Endothelial cell of umbilical vein (primary cell): ENCODE results near the gene STX1A.

Experiments used
- CTCF ChIP-seq, 2 donors: IDR thresholded peaks; 1 replicate in 1 of 2; 2 replicates in 1 of 2; pipeline ENCODE4 v1.5.1; 2011; ENCODE audit warnings: low read length in 2 of 2, mild to moderate bottlenecking in 2 of 2, moderate library complexity in 2 of 2, control low read depth in 1 of 2, inconsistent platforms in 1 of 2, low read depth in 1 of 2; ENCODE audit not compliant: insufficient read depth in 1 of 2; ENCODE audit errors: extremely low read depth in 1 of 2
- EZH2 ChIP-seq: IDR thresholded peaks from 2 replicates; pipeline ENCODE4 v1.6.1; 2012; ENCODE audit warnings: borderline replicate concordance, low read depth, mild to moderate bottlenecking, moderate library complexity, low read length, inconsistent platforms; ENCODE audit not compliant: severe bottlenecking
- FOS ChIP-seq: IDR thresholded peaks from 2 replicates; pipeline ENCODE4 v1.6.1; 2011; ENCODE audit warnings: mild to moderate bottlenecking, low read length, moderate library complexity, borderline replicate concordance; ENCODE audit not compliant: insufficient read depth
- GATA2 ChIP-seq: IDR thresholded peaks from 2 replicates; pipeline ENCODE4 v1.7.0; 2011; ENCODE audit warnings: low read depth, mild to moderate bottlenecking, moderate library complexity, mixed read lengths, low read length; ENCODE audit not compliant: insufficient read length, insufficient read depth
- JUN ChIP-seq: IDR thresholded peaks from 2 replicates; pipeline ENCODE4 v1.6.1; 2011; ENCODE audit warnings: borderline replicate concordance, low read depth; ENCODE audit not compliant: insufficient read length, insufficient read depth
- MAX ChIP-seq: IDR thresholded peaks from 2 replicates; pipeline ENCODE4 v1.6.1; 2011; ENCODE audit not compliant: insufficient read depth, insufficient read length
- MYC ChIP-seq: IDR thresholded peaks from one replicate; pipeline ENCODE4 v1.6.1; 2011; ENCODE audit warnings: mild to moderate bottlenecking, low read depth, low read length
- POLR2A ChIP-seq: IDR thresholded peaks from 2 replicates; pipeline ENCODE4 v1.6.1; 2012; ENCODE audit warnings: low read depth, mild to moderate bottlenecking, control low read depth, low read length
- POLR2AphosphoS5 ChIP-seq: IDR thresholded peaks from 2 replicates; pipeline ENCODE4 v1.6.1; 2012; ENCODE audit warnings: low read depth, mild to moderate bottlenecking, control low read depth, low read length, moderate library complexity; ENCODE audit not compliant: insufficient read depth

- TF ChIP-seq POLR2A (no peak), CTCF (IDR thresholded peaks at IDR 0.05; ENCODE audit: extremely low read depth in 1 of 2, insufficient read depth in 1 of 2, low read depth in 1 of 2, low read length in 2 of 2) (no peak), MAX (no peak), EZH2 (no peak), MYC (no peak), POLR2AphosphoS5 (no peak), JUN (no peak), GATA2 (no peak), FOS (no peak)
Measured at GRCh38 chr7:73749931-73750776, 30.7 kb upstream of the STX1A start.
